ENCODE data around the gene TAF5L.

The TAF5L gene

DNA sequence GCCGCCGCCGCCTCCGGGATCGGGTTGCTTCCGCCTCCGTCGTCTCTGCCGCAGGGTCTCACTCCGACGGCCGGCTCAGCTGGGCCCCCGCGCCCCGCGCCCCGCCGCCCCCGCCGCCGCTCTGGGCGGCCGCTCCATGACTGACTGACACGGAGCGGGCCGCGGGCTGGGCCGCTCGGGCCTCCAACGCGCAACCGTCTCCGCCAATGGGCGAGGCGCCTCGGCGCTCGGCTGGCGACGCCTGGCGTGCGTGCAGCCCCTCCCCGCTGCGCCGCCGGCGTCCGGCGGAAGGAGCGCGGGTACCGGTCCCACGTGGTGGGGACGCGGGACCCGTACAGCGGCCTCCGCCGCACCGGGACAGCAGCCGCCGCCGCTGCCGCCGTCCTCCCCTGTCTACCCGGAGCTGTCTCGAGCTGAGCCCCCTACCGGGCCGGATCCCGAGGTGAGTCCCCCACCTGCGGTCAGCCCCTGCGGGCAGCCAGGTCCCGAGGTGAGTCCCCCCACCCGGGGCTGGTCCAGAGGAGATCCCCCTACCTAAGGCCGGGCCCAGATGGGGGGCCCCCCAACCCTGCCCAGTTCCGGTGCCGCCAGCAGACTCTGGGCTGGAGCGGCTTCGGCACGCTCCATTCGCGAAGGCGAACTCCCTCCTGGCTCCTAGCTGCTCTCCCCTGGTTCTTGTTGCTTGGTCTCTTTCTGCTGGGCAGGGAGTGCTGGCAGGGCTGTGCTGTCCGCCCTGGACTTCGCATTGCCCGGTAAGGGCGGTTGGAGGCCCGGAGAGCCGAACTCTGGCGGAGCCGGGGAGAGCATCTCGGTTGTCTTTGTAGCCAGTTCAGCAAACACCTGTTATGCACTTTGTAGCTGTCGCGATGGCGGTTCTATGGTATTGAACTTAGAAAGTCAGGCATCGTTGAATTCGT, at the start of gene TAF5L, which contains the start of gene URB2:
Gene TAF5L (minus strand): TSS at position 208 of the 917 bp plus-strand sequence. CDS start 11,640 bp downstream, outside the sequence.
Gene URB2 (plus strand): TSS at position 333 of the 917 bp plus-strand sequence. CDS start 1,387 bp downstream, outside the sequence.
- FAIRE-seq: no peak

GRCh38 chr1:229675396-229675795, 49.5 kb upstream of the TAF5L start:
- no peak for FAIRE-seq

- no peak for FAIRE-seq
Measured at GRCh38 chr1:229674042-229674441, 48.1 kb upstream of the TAF5L start.

DNA sequence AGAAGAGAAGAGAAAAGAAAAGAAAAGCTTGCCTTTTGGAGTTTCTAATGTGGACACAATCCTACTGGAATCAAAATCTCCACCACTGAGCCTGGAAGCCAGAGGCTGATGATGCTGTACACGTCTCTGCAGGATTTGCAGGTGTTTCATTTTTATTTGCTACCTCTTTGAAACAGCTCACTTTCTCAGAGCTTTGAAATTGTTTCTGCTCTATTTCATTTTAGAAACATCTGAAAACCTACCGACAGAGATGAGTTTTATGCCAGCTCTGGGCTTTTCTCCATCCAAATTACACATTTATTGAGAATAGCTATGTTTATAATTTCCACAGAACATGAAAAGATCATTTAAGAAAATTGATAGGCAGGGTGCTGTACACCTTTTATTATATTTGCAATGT, 46.3 kb upstream of the TAF5L start:
- FAIRE-seq: no peak

- FAIRE-seq: no peak
Measured at GRCh38 chr1:229671310-229671709, 45.4 kb upstream of the TAF5L start.

DNA sequence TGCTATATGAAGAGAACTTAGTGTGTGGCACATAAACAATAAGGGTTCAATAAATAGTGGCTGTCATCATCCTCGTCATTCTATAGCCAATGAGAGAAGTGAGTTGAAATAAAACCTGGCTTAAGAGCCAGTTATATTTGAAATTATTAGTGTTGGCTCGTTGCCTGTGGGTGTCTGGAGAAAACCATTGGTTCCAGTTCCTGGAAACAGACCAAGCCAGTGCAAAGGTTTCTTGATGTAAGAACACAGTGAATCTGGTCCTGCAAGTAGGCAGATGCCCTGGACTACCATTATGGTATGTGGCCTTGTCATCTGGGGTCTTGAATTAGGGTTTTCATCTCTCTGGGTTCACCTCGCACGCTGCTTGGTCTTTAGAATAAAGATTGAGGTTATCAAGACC, 43.4 kb upstream of the TAF5L start:
- FAIRE-seq: no peak

DNA sequence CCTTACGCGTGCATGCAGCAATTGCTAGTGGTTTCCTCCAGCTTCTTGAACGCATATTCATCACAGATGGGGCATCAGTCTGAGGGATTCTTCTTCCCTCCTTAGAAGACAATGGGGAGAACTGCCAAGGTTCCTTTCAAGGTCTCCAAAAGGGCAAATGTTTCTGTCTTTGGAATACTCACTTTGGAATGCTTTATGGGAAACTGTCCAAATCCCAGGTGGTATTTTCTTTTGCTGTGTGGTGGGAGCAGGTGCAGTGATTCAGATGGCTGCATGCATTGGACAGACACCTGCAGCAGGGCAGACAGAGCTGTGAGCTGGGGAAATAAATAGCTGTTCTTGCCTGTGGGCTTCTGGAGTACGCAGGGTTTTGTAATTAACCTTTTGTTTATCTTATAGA, 40.7 kb upstream of the TAF5L start:
- FAIRE-seq: no peak

GRCh38 chr1:229665912-229666558, 40.1 kb upstream of the TAF5L start:
- no peak for FAIRE-seq

GRCh38 chr1:229664133-229664689, 38.3 kb upstream of the TAF5L start:
- no peak for FAIRE-seq

DNA sequence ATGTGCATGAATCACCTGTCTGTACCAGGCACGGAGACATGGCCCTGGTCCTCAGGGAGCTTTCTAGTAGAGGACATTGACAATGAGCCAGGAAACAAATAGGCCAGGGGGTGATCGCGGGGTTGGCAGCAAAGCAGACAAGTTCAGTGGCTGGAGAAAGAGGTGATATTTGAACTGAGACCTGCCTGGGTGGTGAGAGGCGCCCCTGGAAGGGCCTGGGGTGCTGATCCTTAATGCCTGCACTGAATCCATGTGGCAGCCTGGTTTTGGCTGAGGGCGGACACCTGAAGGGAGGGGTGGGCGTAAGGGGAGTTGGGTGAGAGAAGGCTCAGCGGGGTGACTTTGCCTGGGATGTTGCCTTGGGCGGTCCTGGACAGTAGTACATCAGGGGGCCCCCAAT, 36.0 kb upstream of the TAF5L start:
- no peak for FAIRE-seq

- FAIRE-seq: peak; percentile 45
Measured at GRCh38 chr1:229661022-229661877, 35.3 kb upstream of the TAF5L start.

DNA sequence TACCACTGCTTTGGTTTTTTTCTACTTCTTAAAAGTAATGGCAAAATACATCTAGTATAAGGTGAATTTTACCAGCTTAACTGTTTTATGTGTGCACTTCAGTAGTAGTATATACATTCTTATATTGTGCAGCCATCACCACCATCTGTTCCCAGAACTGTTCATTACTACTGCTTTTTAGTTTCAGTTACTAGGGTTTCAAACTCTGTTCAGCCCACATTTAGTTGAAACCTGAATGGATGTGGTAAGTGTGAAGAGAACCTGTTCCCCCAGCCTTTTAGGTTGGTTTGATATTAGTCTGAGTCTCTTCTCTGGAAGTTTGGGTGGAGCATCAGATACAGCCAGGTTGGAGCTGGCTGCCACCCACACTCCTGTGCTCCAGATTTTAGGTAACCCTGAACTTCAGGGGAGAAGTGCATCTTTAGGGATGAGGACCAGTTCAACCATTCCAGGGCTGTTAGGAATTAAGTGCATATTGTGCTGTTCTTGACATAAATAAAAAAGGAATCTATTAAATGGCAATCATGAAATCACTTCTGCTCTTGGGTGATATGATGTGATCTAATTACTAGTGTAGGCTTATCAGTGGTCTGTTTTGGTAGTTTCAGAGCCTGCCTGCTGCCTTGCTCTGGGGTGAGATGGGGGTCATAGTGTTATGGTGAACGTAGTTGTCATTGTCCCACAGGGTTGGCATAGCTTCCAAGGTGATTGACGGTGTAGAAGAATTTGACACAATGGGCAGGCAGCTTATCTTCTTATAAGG, 32.3 kb upstream of the TAF5L start:
- FAIRE-seq: no peak

GRCh38 chr1:229655781-229656180, 29.9 kb upstream of the TAF5L start:
- FAIRE-seq: no peak

GRCh38 chr1:229653420-229653819, 27.5 kb upstream of the TAF5L start:
- FAIRE-seq: no peak

GRCh38 chr1:229651546-229651945, 25.6 kb upstream of the TAF5L start:
- FAIRE-seq: no peak

DNA sequence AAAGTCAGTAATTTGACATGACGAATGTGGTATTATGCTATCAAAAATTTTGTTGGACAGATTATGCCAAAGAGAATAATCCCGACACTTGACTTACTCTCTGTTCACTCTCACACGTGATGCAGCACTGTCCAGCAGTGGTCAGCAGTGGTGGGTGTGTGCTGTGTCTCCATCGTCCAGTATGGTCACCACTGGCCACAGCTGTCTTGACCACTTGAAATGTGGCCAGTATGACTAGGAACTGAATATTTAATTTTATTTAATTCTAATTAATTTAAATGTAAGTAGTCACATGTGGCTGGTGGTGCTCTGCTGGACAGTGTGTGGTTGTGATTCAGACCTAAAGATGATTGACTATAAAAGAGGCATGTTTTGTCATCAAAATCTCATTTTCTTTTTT, 24.1 kb upstream of the TAF5L start:
- FAIRE-seq: no peak

DNA sequence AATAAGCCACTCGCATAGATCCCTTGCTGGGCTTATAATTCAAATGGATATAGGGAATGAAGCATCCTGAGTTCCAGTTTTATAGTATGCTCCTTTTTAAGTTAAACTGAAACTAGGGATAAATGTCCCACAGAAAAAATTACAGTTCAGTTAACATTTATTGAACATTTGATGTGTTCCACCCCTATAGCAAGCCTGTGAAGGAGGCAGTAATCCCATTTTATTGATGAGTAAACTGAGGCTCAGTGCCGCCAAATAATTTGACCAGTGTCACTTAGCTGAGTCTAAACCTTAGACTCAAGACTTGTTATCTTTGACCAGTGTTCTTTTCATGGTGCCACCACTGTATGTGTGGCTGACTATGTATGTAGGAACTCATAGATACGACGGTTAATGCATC, 22.5 kb upstream of the TAF5L start:
- no peak for FAIRE-seq

- FAIRE-seq: no peak
Measured at GRCh38 chr1:229645324-229645993, 19.5 kb upstream of the TAF5L start.

DNA sequence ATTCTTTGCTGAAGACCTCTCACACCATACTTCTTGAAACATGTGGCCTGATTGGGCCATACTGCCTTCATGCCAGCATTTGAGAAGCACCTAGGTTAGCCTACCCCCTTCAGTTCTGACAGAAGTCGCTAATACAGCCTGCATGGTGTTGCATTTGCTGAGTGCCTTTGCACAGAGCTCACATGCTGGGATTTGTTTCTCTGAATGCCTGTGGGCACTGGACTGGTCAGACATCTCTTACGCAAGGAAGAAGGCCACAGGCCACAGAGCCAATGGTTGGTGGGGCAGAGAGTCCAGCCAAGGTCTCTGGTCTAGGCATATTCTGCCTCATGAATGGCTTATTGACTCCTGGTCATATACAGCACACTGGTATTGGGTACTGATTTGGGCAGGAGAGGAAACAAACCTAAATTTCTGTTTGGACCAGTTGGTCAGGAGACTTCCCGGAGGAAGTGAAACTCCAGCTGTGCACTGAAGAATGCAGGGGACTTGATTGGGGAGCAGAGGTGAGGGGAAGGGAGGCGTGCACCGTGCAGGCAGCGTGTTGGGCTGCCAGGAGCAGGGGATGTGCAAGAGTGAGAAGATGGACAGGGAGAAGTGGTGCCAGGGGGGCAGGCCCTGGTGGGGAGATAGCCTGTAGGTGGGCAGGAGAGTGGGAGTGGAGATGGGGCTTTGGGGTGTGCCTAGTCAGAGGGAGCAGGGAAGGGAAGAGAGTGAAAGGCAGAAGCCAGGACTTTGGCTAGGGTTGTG, 18.2 kb upstream of the TAF5L start:
- FAIRE-seq: no peak

DNA sequence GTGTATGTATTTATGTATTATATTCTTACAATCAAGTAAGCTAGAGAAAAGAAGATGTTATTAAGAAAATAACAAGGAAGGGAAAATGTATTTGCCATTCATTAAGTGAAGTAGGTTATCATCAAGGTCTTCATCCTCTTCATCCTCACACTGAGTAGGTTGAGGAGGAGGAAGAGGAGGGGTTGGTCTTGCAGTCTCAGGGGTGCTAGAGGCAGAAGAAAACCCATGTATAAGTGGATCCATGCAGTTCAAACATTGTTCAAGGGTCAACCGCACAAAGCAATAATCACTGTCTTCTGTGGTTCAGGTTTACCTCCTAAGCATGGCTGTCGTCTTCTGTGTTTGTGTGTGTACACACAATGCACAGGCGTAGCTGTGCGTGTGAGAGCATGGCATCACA, 17.0 kb upstream of the TAF5L start:
- peak; percentile 17 for FAIRE-seq

GRCh38 chr1:229642376-229642775, 16.5 kb upstream of the TAF5L start:
- FAIRE-seq: no peak
